ENCODE data around the gene CEP192.

Gene CEP192

DNA sequence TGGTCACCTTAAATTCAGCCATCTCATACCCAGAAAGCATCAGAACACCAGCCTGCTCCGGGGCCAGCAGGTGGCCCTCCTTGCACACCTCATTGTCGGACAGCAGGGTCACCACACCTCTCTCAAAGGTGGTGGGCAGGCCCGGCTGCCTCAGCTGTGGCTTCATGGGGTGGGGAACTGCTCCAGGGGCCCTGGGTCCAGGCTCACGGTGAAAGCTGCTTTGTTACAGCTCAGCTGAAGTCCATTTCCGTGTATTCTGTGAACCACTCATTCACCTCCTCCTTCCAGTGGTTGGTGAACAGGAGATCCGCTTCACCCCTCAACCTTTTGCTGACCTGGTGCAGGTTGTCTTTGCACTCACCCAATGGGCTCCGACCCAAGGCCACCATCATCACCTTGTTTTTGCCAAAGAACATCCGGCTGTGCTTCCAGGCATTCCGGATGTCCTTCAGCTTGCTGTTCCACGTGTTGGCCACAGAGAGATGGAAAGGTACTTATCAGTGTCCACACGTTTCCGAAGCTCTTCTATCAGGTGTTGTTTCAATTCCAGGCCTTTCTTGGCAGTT is 148.8 kb downstream of the CEP192 start:
- no peak overlapping the region for H3K9ac ChIP-seq (ENCODE audit: insufficient read length, low read depth)

DNA sequence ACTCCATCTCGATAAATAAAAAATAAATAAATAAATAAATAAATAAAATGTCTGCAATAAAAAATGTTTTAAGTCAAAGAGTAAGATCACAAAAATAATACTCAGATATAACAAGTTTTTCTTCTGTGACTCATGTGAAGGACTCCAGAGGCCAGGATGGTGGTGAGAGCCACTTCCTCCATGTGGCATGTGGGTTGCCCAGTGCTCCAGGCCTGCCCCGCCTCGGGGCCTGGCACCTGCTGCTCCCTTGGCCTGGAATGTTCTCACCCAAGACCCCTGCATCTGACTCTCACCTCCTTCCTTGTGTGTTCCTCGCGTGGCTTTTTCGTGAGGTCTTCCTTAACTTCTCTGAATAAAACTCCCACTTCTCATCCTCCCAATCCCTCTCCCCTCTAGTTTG is 150.0 kb downstream of the CEP192 start:
- DNase-seq (ENCODE audit: low read depth, low spot score): no peak
- no peaks in the 10 kb centered on the region for H3K36me3 ChIP-seq (ENCODE audit: insufficient read depth, insufficient read length, low read length)
- H3K4me3 ChIP-seq (ENCODE audit: insufficient read length, low read depth): no peak overlapping the region
- peaks cover 14% of the 10 kb centered on the region for H3K9me3 ChIP-seq (ENCODE audit: insufficient read depth, low read length)
- H3K4me1 ChIP-seq (ENCODE audit: insufficient read depth, insufficient read length): no peaks in the 10 kb centered on the region
- H3K9ac ChIP-seq (ENCODE audit: insufficient read length, low read depth): no peak overlapping the region
- peaks cover 28% of the 10 kb centered on the region for H3K27me3 ChIP-seq (ENCODE audit: insufficient read depth, insufficient read length)
- no peak for TF ChIP-seq SUZ12 (IDR thresholded peaks at IDR 0.05; ENCODE audit: extremely low read depth, insufficient read depth, insufficient read length)
- no peak for TF ChIP-seq ZNF274 (IDR thresholded peaks at IDR 0.05; ENCODE audit: low read depth, low read length)
- TF ChIP-seq YY1 (IDR thresholded peaks at IDR 0.05; ENCODE audit: insufficient read depth, insufficient read length): no peak

More for the DNA sequence above, 148.8 kb downstream of the CEP192 start:
- DNase-seq (ENCODE audit: low read depth, low spot score): no peak
- TF ChIP-seq ZNF274 (IDR thresholded peaks at IDR 0.05; ENCODE audit: low read depth, low read length): no peak
- no peak for TF ChIP-seq SUZ12 (IDR thresholded peaks at IDR 0.05; ENCODE audit: extremely low read depth, insufficient read depth, insufficient read length)
- no peak for TF ChIP-seq YY1 (IDR thresholded peaks at IDR 0.05; ENCODE audit: insufficient read depth, insufficient read length)
- peaks cover 23% of the 10 kb centered on the region for H3K9me3 ChIP-seq (ENCODE audit: insufficient read depth, low read length)
- no peaks in the 10 kb centered on the region for H3K36me3 ChIP-seq (ENCODE audit: insufficient read depth, insufficient read length, low read length)
- no peaks in the 10 kb centered on the region for H3K4me1 ChIP-seq (ENCODE audit: insufficient read depth, insufficient read length)
- no peak overlapping the region for H3K4me3 ChIP-seq (ENCODE audit: insufficient read length, low read depth)
- peaks cover 40% of the 10 kb centered on the region for H3K27me3 ChIP-seq (ENCODE audit: insufficient read depth, insufficient read length)

DNA sequence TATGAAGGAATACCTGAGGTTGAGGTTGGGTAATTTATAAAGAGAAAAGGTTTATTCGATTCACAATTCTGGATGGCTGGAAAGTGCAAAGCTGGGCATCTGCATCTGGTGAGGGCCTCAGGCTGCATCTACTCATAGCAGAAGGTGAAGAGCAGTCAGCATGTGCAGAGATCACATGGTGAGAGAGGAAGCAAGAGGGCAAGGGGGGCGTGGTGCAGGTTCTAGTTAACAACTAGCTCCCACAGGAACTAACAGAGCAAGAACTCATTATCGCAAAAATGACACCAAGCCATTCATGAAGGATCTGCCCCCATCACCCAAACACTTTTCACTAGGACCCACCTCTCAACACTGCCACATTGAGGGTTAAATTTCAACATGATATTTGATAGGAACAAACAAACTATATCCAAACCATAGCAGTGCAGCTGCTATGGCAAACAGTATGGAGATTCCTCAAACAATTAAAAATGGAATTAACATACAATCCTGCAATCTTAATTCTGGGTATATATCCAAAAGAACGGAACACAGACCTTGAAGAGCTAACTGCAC is 154.6 kb downstream of the CEP192 start:
- Histone ChIP-seq H3K9me3 (ENCODE audit: insufficient read depth, low read length) (peaks cover 14% of the 10 kb centered on the region), H3K36me3 (ENCODE audit: insufficient read depth, insufficient read length, low read length) (no peaks in the 10 kb centered on the region), H3K9ac (ENCODE audit: insufficient read length, low read depth) (no peak overlapping the region), H3K4me1 (ENCODE audit: insufficient read depth, insufficient read length) (no peaks in the 10 kb centered on the region), H3K4me3 (ENCODE audit: insufficient read length, low read depth) (no peak overlapping the region), H3K27me3 (ENCODE audit: insufficient read depth, insufficient read length) (no peaks in the 10 kb centered on the region)
- DNase-seq (ENCODE audit: low read depth, low spot score): no peak
- TF ChIP-seq SUZ12 (IDR thresholded peaks at IDR 0.05; ENCODE audit: extremely low read depth, insufficient read depth, insufficient read length) (no peak), YY1 (IDR thresholded peaks at IDR 0.05; ENCODE audit: insufficient read depth, insufficient read length) (no peak), ZNF274 (IDR thresholded peaks at IDR 0.05; ENCODE audit: low read depth, low read length) (no peak)

- no peak for DNase-seq (ENCODE audit: low read depth, low spot score)
- Histone ChIP-seq H3K4me1 (ENCODE audit: insufficient read depth, insufficient read length) (no peaks in the 10 kb centered on the region), H3K9ac (ENCODE audit: insufficient read length, low read depth) (no peak overlapping the region), H3K27me3 (ENCODE audit: insufficient read depth, insufficient read length) (no peaks in the 10 kb centered on the region), H3K36me3 (ENCODE audit: insufficient read depth, insufficient read length, low read length) (no peaks in the 10 kb centered on the region), H3K9me3 (ENCODE audit: insufficient read depth, low read length) (peaks cover 14% of the 10 kb centered on the region), H3K4me3 (ENCODE audit: insufficient read length, low read depth) (no peak overlapping the region)
- TF ChIP-seq YY1 (IDR thresholded peaks at IDR 0.05; ENCODE audit: insufficient read depth, insufficient read length) (no peak), ZNF274 (IDR thresholded peaks at IDR 0.05; ENCODE audit: low read depth, low read length) (no peak)
These were observed 156.0 kb downstream of the CEP192 start for GRCh38 chr18:13147130-13147529.

- Histone ChIP-seq H3K4me1 (ENCODE audit: insufficient read depth, insufficient read length) (no peaks in the 10 kb centered on the region), H3K36me3 (ENCODE audit: insufficient read depth, insufficient read length, low read length) (no peaks in the 10 kb centered on the region), H3K9ac (ENCODE audit: insufficient read length, low read depth) (no peak overlapping the region), H3K4me3 (ENCODE audit: insufficient read length, low read depth) (no peak overlapping the region), H3K27me3 (ENCODE audit: insufficient read depth, insufficient read length) (no peaks in the 10 kb centered on the region), H3K9me3 (ENCODE audit: insufficient read depth, low read length) (no peaks in the 10 kb centered on the region)
- DNase-seq (ENCODE audit: low read depth, low spot score): no peak
- TF ChIP-seq SUZ12 (IDR thresholded peaks at IDR 0.05; ENCODE audit: extremely low read depth, insufficient read depth, insufficient read length) (no peak), YY1 (IDR thresholded peaks at IDR 0.05; ENCODE audit: insufficient read depth, insufficient read length) (no peak), ZNF274 (IDR thresholded peaks at IDR 0.05; ENCODE audit: low read depth, low read length) (no peak)
These were observed 160.5 kb downstream of the CEP192 start for GRCh38 chr18:13151656-13152055.

- Histone ChIP-seq H3K9ac (ENCODE audit: insufficient read length, low read depth) (no peak overlapping the region), H3K4me3 (ENCODE audit: insufficient read length, low read depth) (no peak overlapping the region), H3K4me1 (ENCODE audit: insufficient read depth, insufficient read length) (no peaks in the 10 kb centered on the region), H3K9me3 (ENCODE audit: insufficient read depth, low read length) (peaks cover 21% of the 10 kb centered on the region; the same call in 1 of the 2 replicates), H3K27me3 (ENCODE audit: insufficient read depth, insufficient read length) (no peaks in the 10 kb centered on the region), H3K36me3 (ENCODE audit: insufficient read depth, insufficient read length, low read length) (no peaks in the 10 kb centered on the region)
- TF ChIP-seq YY1 (IDR thresholded peaks at IDR 0.05; ENCODE audit: insufficient read depth, insufficient read length): no peak
- TF ChIP-seq SUZ12 (IDR thresholded peaks at IDR 0.05; ENCODE audit: extremely low read depth, insufficient read depth, insufficient read length): no peak
- no peak for TF ChIP-seq ZNF274 (IDR thresholded peaks at IDR 0.05; ENCODE audit: low read depth, low read length)
- DNase-seq (ENCODE audit: low read depth, low spot score): no peak
These were observed 167.3 kb downstream of the CEP192 start for GRCh38 chr18:13158428-13158827.

GRCh38 chr18:13159579-13159978 is 168.4 kb downstream of the CEP192 start:
- no peaks in the 10 kb centered on the region for H3K27me3 ChIP-seq (ENCODE audit: insufficient read depth, insufficient read length)
- TF ChIP-seq YY1 (IDR thresholded peaks at IDR 0.05; ENCODE audit: insufficient read depth, insufficient read length): no peak
- no peak for TF ChIP-seq SUZ12 (IDR thresholded peaks at IDR 0.05; ENCODE audit: extremely low read depth, insufficient read depth, insufficient read length)
- TF ChIP-seq ZNF274 (IDR thresholded peaks at IDR 0.05; ENCODE audit: low read depth, low read length): no peak

More at GRCh38 chr18:13159579-13159978, 168.4 kb downstream of the CEP192 start:
- Histone ChIP-seq H3K9me3 (ENCODE audit: insufficient read depth, low read length) (peaks cover 21% of the 10 kb centered on the region; the same call in 1 of the 2 replicates), H3K9ac (ENCODE audit: insufficient read length, low read depth) (no peak overlapping the region), H3K36me3 (ENCODE audit: insufficient read depth, insufficient read length, low read length) (no peaks in the 10 kb centered on the region), H3K4me1 (ENCODE audit: insufficient read depth, insufficient read length) (no peaks in the 10 kb centered on the region), H3K4me3 (ENCODE audit: insufficient read length, low read depth) (no peak overlapping the region)
- DNase-seq (ENCODE audit: low read depth, low spot score): peak; percentile 54

Data from NT2/D1 (cell line).